Astrocyte of the spinal cord (primary cell): ENCODE data around the gene CTTNBP2.

ENCODE experiments used
- DNase-seq: peaks from one replicate; pipeline ENCODE4 v3.0.0; 2011; ENCODE audit warnings: low read depth, low spot score
- H3K4me3 ChIP-seq: 2 replicates; pipeline ENCODE4 v1.5.1; 2011; ENCODE audit warnings: low read depth, mild to moderate bottlenecking, low read length, moderate library complexity
- in situ Hi-C: cut with HindIII; loops from 2 replicates; pipeline ENCODE4 v1.10.0; 2017; ENCODE audit warnings: low sequenced_read_pairs
- TF ChIP-seq, protein P1 (sequence below): IDR thresholded peaks from 2 replicates; pipeline ENCODE4 v1.5.1; 2012; ENCODE audit warnings: low read depth, mild to moderate bottlenecking, low read length, inconsistent platforms

The CTTNBP2 gene

GRCh38 chr7:117888627-117889026 is 15.4 kb upstream of the CTTNBP2 start:
- in situ Hi-C loops = no loop called here
- no peak overlapping the region for H3K4me3 ChIP-seq
- DNase-seq = no peak
- TF ChIP-seq, protein P1, sequence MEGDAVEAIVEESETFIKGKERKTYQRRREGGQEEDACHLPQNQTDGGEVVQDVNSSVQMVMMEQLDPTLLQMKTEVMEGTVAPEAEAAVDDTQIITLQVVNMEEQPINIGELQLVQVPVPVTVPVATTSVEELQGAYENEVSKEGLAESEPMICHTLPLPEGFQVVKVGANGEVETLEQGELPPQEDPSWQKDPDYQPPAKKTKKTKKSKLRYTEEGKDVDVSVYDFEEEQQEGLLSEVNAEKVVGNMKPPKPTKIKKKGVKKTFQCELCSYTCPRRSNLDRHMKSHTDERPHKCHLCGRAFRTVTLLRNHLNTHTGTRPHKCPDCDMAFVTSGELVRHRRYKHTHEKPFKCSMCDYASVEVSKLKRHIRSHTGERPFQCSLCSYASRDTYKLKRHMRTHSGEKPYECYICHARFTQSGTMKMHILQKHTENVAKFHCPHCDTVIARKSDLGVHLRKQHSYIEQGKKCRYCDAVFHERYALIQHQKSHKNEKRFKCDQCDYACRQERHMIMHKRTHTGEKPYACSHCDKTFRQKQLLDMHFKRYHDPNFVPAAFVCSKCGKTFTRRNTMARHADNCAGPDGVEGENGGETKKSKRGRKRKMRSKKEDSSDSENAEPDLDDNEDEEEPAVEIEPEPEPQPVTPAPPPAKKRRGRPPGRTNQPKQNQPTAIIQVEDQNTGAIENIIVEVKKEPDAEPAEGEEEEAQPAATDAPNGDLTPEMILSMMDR = no peak

DNA sequence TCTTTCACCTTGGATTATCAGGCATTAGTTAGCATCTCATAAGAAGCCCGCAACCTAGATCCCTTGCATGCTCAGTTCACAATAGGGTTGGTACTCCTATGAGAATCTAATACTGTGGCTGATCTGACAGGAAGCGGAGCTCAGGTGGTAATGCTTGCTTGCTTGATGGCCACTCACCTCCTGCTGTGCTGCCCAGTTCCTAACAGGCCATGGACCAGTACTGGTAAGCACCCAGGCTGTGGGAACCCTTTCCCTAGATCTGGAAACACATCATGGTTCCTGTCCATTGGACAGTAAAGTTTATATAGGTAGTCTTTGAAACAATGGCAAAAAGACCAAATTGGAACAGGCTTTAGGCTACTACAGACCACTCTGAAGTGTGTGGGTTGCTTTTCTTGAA is 9.4 kb upstream of the CTTNBP2 start:
- TF ChIP-seq, protein P1 = no peak
- no peak overlapping the region for H3K4me3 ChIP-seq
- in situ Hi-C loops = no loop called here
- DNase-seq = no peak

- TF ChIP-seq, protein P1 = no peak
- no peak for DNase-seq
- in situ Hi-C loops = no loop called here
- no peak overlapping the region for H3K4me3 ChIP-seq
Measured at GRCh38 chr7:117876761-117877160, 3.5 kb upstream of the CTTNBP2 start.

- DNase-seq = peak; percentile 36
- in situ Hi-C loops = no loop called here
- H3K4me3 ChIP-seq = no peak overlapping the region
- TF ChIP-seq, protein P1 = peak; percentile 52
Measured at GRCh38 chr7:117875566-117875965, 2.3 kb upstream of the CTTNBP2 start.

DNA sequence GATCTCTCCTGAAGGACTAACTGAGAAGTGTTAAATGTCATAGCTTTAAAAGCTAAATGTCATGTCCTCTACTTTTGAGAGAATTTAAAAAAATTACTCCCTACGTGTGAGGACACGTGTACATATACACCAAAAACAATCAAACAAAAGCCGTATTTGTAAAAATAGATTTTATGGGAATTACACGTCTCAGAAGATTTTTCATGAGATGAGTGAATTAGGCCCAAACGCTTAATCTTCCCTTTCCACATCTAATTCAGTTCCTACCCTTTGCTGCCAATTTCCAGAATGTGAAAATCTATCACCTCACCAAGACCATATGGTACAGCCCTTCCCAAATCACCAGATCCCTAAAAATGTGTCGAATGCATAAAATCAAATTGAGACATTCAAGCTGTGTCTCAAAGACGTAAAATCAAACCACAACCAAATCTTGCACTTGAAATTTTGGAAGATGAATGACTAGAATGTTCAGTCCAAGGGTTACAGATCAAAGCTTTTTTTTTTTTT is 1.0 kb upstream of the CTTNBP2 start:
- in situ Hi-C loops = no loop called here
- no peak overlapping the region for H3K4me3 ChIP-seq
- DNase-seq = no peak
- TF ChIP-seq, protein P1 = no peak

GRCh38 chr7:117872561-117873309 is 506 bp downstream of the CTTNBP2 start:
- peak overlapping the region; percentile 80 for H3K4me3 ChIP-seq
- TF ChIP-seq, protein P1 = peak; percentile 34
- DNase-seq = peak; percentile 35
- in situ Hi-C loops = no loop called here
